GM12878 (cell line): ENCODE measurements around the gene AMTN. TPM values are rescaled to one million over a fixed set of nuclear protein-coding genes. Genes with fewer than 3 reads are reported as not detected.

Experiments
- ATAC-seq: fragments of 200-7000 bp; cut with Tn5 transposase; 3 replicates; pipeline ENCODE4 v1.9.1; 2020; ENCODE audit warnings: mild to moderate bottlenecking, moderate library complexity
- BruUV-seq: library from RNA; stranded (reverse); fragments of 400-500 nt; replicated peaks from 2 replicates; lab custom pipeline; 2021; lab: Mats Ljungman, UMichigan
- CTCF ChIA-PET: fragments of 300-600 bp; sonication (Branson Sonifier 250); formaldehyde crosslinking; extraction: SDS; loops from one replicate; lab custom pipeline; 2021; ENCODE audit warnings: inconsistent platforms; lab: Yijun Ruan, JAX
- POLR2A ChIA-PET: fragments of 350-600 bp; formaldehyde crosslinking; extraction: SDS; loops from one replicate; lab custom pipeline; 2021; ENCODE audit warnings: inconsistent platforms; lab: Charles Lee
- RAD21 ChIA-PET: fragments of 300-600 bp; sonication (Branson Sonifier 250); formaldehyde crosslinking; loops from one replicate; lab custom pipeline; 2023; ENCODE audit warnings: antibody characterized with exemption; ENCODE audit not compliant: unreplicated experiment; lab: Charles Lee
- SMC1A ChIA-PET: fragments of 300-600 bp; sonication (Branson Sonifier 250); formaldehyde crosslinking; loops from one replicate; lab custom pipeline; 2023; ENCODE audit not compliant: unreplicated experiment, uncharacterized antibody; lab: Charles Lee
- DNase-seq: peaks from one replicate; pipeline ENCODE4 v3.0.0-alpha.2; 2011; ENCODE audit warnings: low read depth, low spot score
- FAIRE-seq: peaks from 3 replicates; lab custom pipeline; 2011; peaks lifted over from hg19 to GRCh38; lab: Jason Lieb, UNC
- H2AFZ ChIP-seq: 2 replicates; pipeline ENCODE4 v1.6.0; 2011; ENCODE audit warnings: low read depth, low read length, control low read depth; ENCODE audit not compliant: control insufficient read depth
- H3K27ac ChIP-seq: 2 replicates; pipeline ENCODE4 v1.5.1; 2011; ENCODE audit warnings: control low read depth; ENCODE audit not compliant: control insufficient read depth, insufficient read depth
- H3K27me3 ChIP-seq, 2 experiments: replicated peaks in 1 of 2; 2 replicates each; pipeline versions ENCODE4 v1.6.0 to v1.6.1; 2011; ENCODE audit warnings: low read length in 1 of 2; ENCODE audit not compliant: control insufficient read depth in 2 of 2, insufficient read depth in 2 of 2
- H3K36me3 ChIP-seq, 2 experiments: 2 replicates each; pipeline ENCODE4 v1.5.1; 2011; ENCODE audit warnings: low read length in 1 of 2; ENCODE audit not compliant: control insufficient read depth in 2 of 2, insufficient read depth in 2 of 2
- H3K4me1 ChIP-seq: 2 replicates; pipeline ENCODE4 v1.6.1; 2011; ENCODE audit warnings: mild to moderate bottlenecking, low read length, moderate library complexity, mixed read lengths; ENCODE audit not compliant: control insufficient read depth, insufficient read depth
- H3K4me2 ChIP-seq: 2 replicates; pipeline ENCODE4 v1.6.0; 2011; ENCODE audit warnings: control low read depth; ENCODE audit not compliant: control insufficient read depth, insufficient read depth
- H3K4me3 ChIP-seq: fragments of 200-600 bp; sonication (generic); 2 replicates; pipeline ENCODE4 v1.5.1; 2016
- H3K79me2 ChIP-seq: 2 replicates; pipeline ENCODE4 v1.6.0; 2011; ENCODE audit warnings: low read length; ENCODE audit not compliant: control insufficient read depth, insufficient read depth
- H3K9ac ChIP-seq: 2 replicates; pipeline ENCODE4 v1.8.0; 2011; ENCODE audit warnings: low read length, control low read depth, mixed read lengths; ENCODE audit not compliant: control insufficient read depth, insufficient read depth
- H3K9me3 ChIP-seq: replicated peaks from 3 replicates; pipeline ENCODE4 v1.5.1; 2011; ENCODE audit warnings: mild to moderate bottlenecking, low read length; ENCODE audit not compliant: control insufficient read depth, insufficient read depth
- H4K20me1 ChIP-seq: 2 replicates; pipeline ENCODE4 v1.6.0; 2011; ENCODE audit not compliant: control insufficient read depth, insufficient read depth
- ASH2L ChIP-seq: fragments of 300-600, 200-600 bp; sonication (generic); IDR thresholded peaks from 2 replicates; pipeline ENCODE4 v1.6.1; 2017; ENCODE audit warnings: low read depth, mild to moderate bottlenecking, borderline replicate concordance
- BACH1 ChIP-seq: fragments of 450-650 bp; IDR thresholded peaks from 2 replicates; pipeline ENCODE4 v1.6.1; 2017; ENCODE audit warnings: mild to moderate bottlenecking, borderline replicate concordance
- CBX5 ChIP-seq: sonication (generic); IDR thresholded peaks from 2 replicates; pipeline ENCODE4 v1.6.1; 2016; ENCODE audit warnings: low read depth, moderate library complexity, mild to moderate bottlenecking, inconsistent platforms
- CHD1 ChIP-seq: IDR thresholded peaks from 2 replicates; pipeline ENCODE4 v1.6.1; 2012; ENCODE audit warnings: low read depth, low read length, improper control_type of control experiment
- IRF4 ChIP-seq: IDR thresholded peaks from 2 replicates; pipeline ENCODE4 v1.6.1; 2011; ENCODE audit warnings: low read depth, low read length
- LARP7 ChIP-seq: fragments of 450-650 bp; IDR thresholded peaks from 2 replicates; pipeline ENCODE4 v1.6.1; 2017; ENCODE audit warnings: mild to moderate bottlenecking
- NKRF ChIP-seq: fragments of 450-650 bp; conservative IDR thresholded peaks from 2 replicates; pipeline ENCODE4 v1.6.1; 2017; ENCODE audit warnings: mild to moderate bottlenecking, moderate library complexity
- PAX5 ChIP-seq: IDR thresholded peaks from 2 replicates; pipeline ENCODE4 v1.6.1; 2011; ENCODE audit warnings: low read depth, low read length, borderline replicate concordance
- PAX8 ChIP-seq: fragments of 450-650 bp; IDR thresholded peaks from 2 replicates; pipeline ENCODE4 v1.6.1; 2017; ENCODE audit warnings: mild to moderate bottlenecking, moderate library complexity
- POLR2AphosphoS5 ChIP-seq: IDR thresholded peaks from 2 replicates; pipeline ENCODE4 v1.6.1; 2011; ENCODE audit warnings: mild to moderate bottlenecking, low read length, inconsistent platforms
- RELB ChIP-seq: fragments of 450-650 bp; IDR thresholded peaks from 2 replicates; pipeline ENCODE4 v1.6.1; 2017; ENCODE audit warnings: low read depth, mild to moderate bottlenecking, moderate library complexity
- SMAD1 ChIP-seq: fragments of 450-650 bp; IDR thresholded peaks from 2 replicates; pipeline ENCODE4 v1.6.1; 2018; ENCODE audit warnings: mild to moderate bottlenecking, low read depth; ENCODE audit not compliant: partially characterized antibody
- SP1 ChIP-seq: IDR thresholded peaks from one replicate; pipeline ENCODE4 v1.6.1; 2011; ENCODE audit warnings: low read depth, low read length
- SREBF1 ChIP-seq: IDR thresholded peaks from 2 replicates; pipeline ENCODE4 v1.6.1; 2012; ENCODE audit warnings: mild to moderate bottlenecking, low read length
- STAT1 ChIP-seq: fragments of 450-650 bp; conservative IDR thresholded peaks from 2 replicates; pipeline ENCODE4 v1.6.1; 2014; ENCODE audit warnings: antibody characterized with exemption, mild to moderate bottlenecking
- WRNIP1 ChIP-seq: IDR thresholded peaks from 2 replicates; pipeline ENCODE4 v1.6.1; 2011; ENCODE audit warnings: low read depth, low read length, improper control_type of control experiment, borderline replicate concordance
- ZBTB4 ChIP-seq: fragments of 450-650 bp; formaldehyde crosslinking; IDR thresholded peaks from 2 replicates; pipeline ENCODE4 v1.4.0; 2022; ENCODE audit warnings: mild to moderate bottlenecking, moderate library complexity
- ZNF622 ChIP-seq: fragments of 450-650 bp; IDR thresholded peaks from 2 replicates; pipeline ENCODE4 v1.6.1; 2017; ENCODE audit warnings: mild to moderate bottlenecking, inconsistent platforms
- ZSCAN29 ChIP-seq: fragments of 450-650 bp; IDR thresholded peaks from 2 replicates; pipeline ENCODE4 v1.6.1; 2017; ENCODE audit warnings: mild to moderate bottlenecking, moderate library complexity
- WGBS: methylation state at CpG from one replicate; pipeline ENCODE4 v1.1.6; 2016; ENCODE audit warnings: low lambda C conversion rate; ENCODE audit not compliant: insufficient replicate concordance, insufficient coverage; ENCODE audit errors: missing lambda C conversion rate; 5-methylcytosine and 5-hydroxymethylcytosine counted together
- in situ Hi-C: fragments of 300-500 bp; cut with MboI; formaldehyde crosslinking; loops from 9 replicates; pipeline ENCODE4 v1.14.3; 2018; ENCODE audit warnings: mixed read lengths
- intact Hi-C: fragments of 100-400 bp; cut with micrococcal nuclease; formaldehyde crosslinking; loops from one replicate; pipeline ENCODE4 v1.14.2; 2022; ENCODE audit not compliant: unreplicated experiment
- polyA plus RNA-seq, 11 experiments: library from polyadenylated mRNA; depleted of rRNA in 4 of 11; unstranded in 6 of 11; stranded (reverse) in 5 of 11; fragments of >200 nt; fragmentation: Nextera tagmentation in 4 of 11; fragmentation: Illumina TruSeq in 1 of 11; extraction: Ambion mirVana in 4 of 11; extraction: Trizol in 1 of 11; gene quantifications; 1 replicate in 1 of 11; 2 replicates in 10 of 11; pipeline versions ENCODE4 v1.2.1 to v1.2.3, GENCODE V29; 2011 to 2016; ENCODE audit warnings: inconsistent platforms in 2 of 11, missing spikeins in 2 of 11, low read depth in 1 of 11
- total RNA-seq, 4 experiments: library from RNA; depleted of rRNA in 3 of 4; stranded (reverse); fragments of >200 nt in 3 of 4; fragmentation: Illumina TruSeq in 1 of 4; extraction: Trizol in 1 of 4; gene quantifications; 2 replicates each; pipeline versions ENCODE4 v1.2.1 to v1.2.3, GENCODE V29; 2013 to 2021

Gene AMTN
- total and polyA plus RNA-seq, 10 of the 15 experiments (the other 5 are each of a cell fraction or from before 2014, with no cell fraction given), result not detected

- CTCF ChIA-PET, result interaction anchor here (0.7 to 1.2 kb wide), 2 partner anchors 15 to 203 kb away, joined by 3 read pairs; no protein-coding TSS in a partner anchor
- TF ChIP-seq RELB, result no peak
- TF ChIP-seq ASH2L, result no peak
- no peak for TF ChIP-seq STAT1
- no peak for TF ChIP-seq NKRF
- no peak for TF ChIP-seq ZNF622
- no peak for TF ChIP-seq CHD1
- TF ChIP-seq PAX5, result no peak
- no peak for TF ChIP-seq LARP7
- TF ChIP-seq ZSCAN29, result no peak
- TF ChIP-seq ZBTB4 (CRISPR knock-in tag), result no peak
- no peak for TF ChIP-seq IRF4
- no peak for TF ChIP-seq CBX5
- no peak for TF ChIP-seq POLR2AphosphoS5
- TF ChIP-seq SMAD1, result no peak
- no peak for TF ChIP-seq SREBF1
- no peak for TF ChIP-seq SP1
- TF ChIP-seq PAX8, result no peak
- TF ChIP-seq WRNIP1, result no peak
- TF ChIP-seq BACH1, result no peak
- TF ChIP-seq, all 136 proteins: peak for 0
- no peak overlapping the region for H3K9ac ChIP-seq
- no peak overlapping the region for H3K27ac ChIP-seq
- H3K79me2 ChIP-seq, result no peaks in the 10 kb centered on the region
- DNase-seq (no peak), FAIRE-seq (no peak), ATAC-seq (no peak)
- WGBS, result 0% methylated on average over 3 of the region's 3 CpGs
- POLR2A ChIA-PET, result no interaction called here
- no peak overlapping the region for H3K4me2 ChIP-seq
- intact Hi-C loops, result no loop called here
- H2AFZ ChIP-seq, result no peak overlapping the region
- H3K4me1 ChIP-seq, result no peaks in the 10 kb centered on the region
- SMC1A ChIA-PET, result no interaction called here
- H3K4me3 ChIP-seq, result no peak overlapping the region
- BruUV-seq, result no TSS peak
- H3K36me3 ChIP-seq, result no peaks in the 10 kb centered on the region
- in situ Hi-C loops, result loop anchor here (25.0 kb wide), 1 partner anchor 831 kb away; no protein-coding TSS in a partner anchor
- H3K27me3 ChIP-seq, result no peaks in the 10 kb centered on the region; a peak in 1 of 4 replicates
- no peaks in the 10 kb centered on the region for H3K9me3 ChIP-seq
- RAD21 ChIA-PET, result no interaction called here
- no peaks in the 10 kb centered on the region for H4K20me1 ChIP-seq
Observed at GRCh38 chr4:70518716-70519115, 347 bp downstream of the AMTN start.
